Gastroesophageal sphincter (tissue), 4 donors: ENCODE data around the gene CDX2. TPM values are rescaled to one million over a fixed set of nuclear protein-coding genes. Genes with fewer than 3 reads are reported as not detected.

Experiments used
- ATAC-seq: fragments of 150-250 bp; one replicate; pipeline ENCODE4 v1.9.1; 2016; ENCODE audit warnings: mild to moderate bottlenecking, moderate library complexity
- H3K27ac ChIP-seq, 4 donors: fragments of 200-600 bp; sonication (generic) in 3 of 4; 1 replicate in 3 of 4; 2 replicates in 1 of 4; pipeline ENCODE4 v1.5.1; 2016 to 2019
- H3K27me3 ChIP-seq: fragments of 200-600 bp; sonication (generic); one replicate; pipeline ENCODE4 v1.5.1; 2019
- H3K36me3 ChIP-seq, 2 donors: fragments of 200-600 bp; sonication (generic); one replicate each; pipeline ENCODE4 v1.5.1; 2019; ENCODE audit warnings: control low read depth in 1 of 2
- H3K4me1 ChIP-seq, 3 donors: fragments of 200-600 bp; sonication (generic); 1 replicate in 2 of 3; 2 replicates in 1 of 3; pipeline ENCODE4 v1.5.1; 2016 to 2019; ENCODE audit warnings: control low read depth in 2 of 3
- H3K4me3 ChIP-seq, 2 donors: fragments of 200-600 bp; sonication (generic); one replicate each; pipeline ENCODE4 v1.5.1; 2019; ENCODE audit warnings: mild to moderate bottlenecking in 1 of 2, moderate library complexity in 1 of 2
- H3K9me3 ChIP-seq, 3 donors: fragments of 200-600 bp; sonication (generic); one replicate each; pipeline ENCODE4 v1.5.1; 2017 to 2019; ENCODE audit warnings: control low read depth in 2 of 3
- EP300 ChIP-seq: sonication (generic); formaldehyde crosslinking; IDR thresholded peaks from one replicate; pipeline ENCODE4 v1.6.1; 2017; ENCODE audit warnings: antibody characterized with exemption, mild to moderate bottlenecking
- POLR2A ChIP-seq, 2 donors: fragments of 450-650 bp; IDR thresholded peaks; one replicate each; pipeline ENCODE4 v1.6.1; 2017; ENCODE audit warnings: antibody characterized with exemption in 2 of 2, mild to moderate bottlenecking in 2 of 2, moderate library complexity in 1 of 2
- POLR2AphosphoS5 ChIP-seq: sonication (generic); formaldehyde crosslinking; IDR thresholded peaks from one replicate; pipeline ENCODE4 v1.6.1; 2017; ENCODE audit warnings: antibody characterized with exemption
- WGBS, 2 donors: methylation state at CpG; one replicate each; pipeline ENCODE4 v1.1.5; 2018; ENCODE audit warnings: low coverage in 1 of 2; 5-methylcytosine and 5-hydroxymethylcytosine counted together
- total RNA-seq, 4 donors: library from RNA; depleted of rRNA; stranded (reverse); fragments of >200 nt; gene quantifications; one replicate each; pipeline ENCODE4 v1.1.0, GENCODE V29; 2016
- TF ChIP-seq, protein P1 (sequence below), 4 experiments: fragments of 200-600 bp in 2 of 4; fragments of 450-650 bp in 2 of 4; sonication (generic) in 1 of 4; IDR thresholded peaks; one replicate each; pipeline ENCODE4 v1.5.1; 2017 to 2019; ENCODE audit warnings: antibody characterized with exemption in 4 of 4, mild to moderate bottlenecking in 2 of 4, moderate library complexity in 2 of 4

The CDX2 gene
- total RNA-seq, 4 donors from 2014 or later, result not detected

DNA sequence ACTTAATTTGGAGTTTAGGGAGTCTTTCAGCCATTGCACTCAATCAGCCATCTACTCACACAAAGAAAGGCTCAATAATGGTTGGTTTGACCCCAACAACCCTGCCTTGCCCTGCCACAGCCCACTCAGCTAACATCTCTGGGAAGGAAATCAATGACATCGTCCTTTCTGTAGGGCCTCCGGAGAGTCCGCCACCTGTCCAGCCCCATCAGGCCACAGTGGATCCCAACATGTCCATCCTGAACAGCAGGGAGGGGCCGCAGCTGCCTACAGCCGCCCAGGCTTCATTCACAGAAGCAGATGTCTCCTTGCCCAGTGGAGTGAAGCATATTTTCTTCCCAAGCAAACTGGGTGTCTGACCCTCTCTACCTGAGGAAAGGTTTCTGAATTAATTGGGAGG is 4.2 kb upstream of the CDX2 start:
- Histone ChIP-seq H3K36me3 (no peaks in the 10 kb centered on the region), H3K27ac (no peak overlapping the region), H3K9me3 (no peaks in the 10 kb centered on the region), H3K4me1 (peaks cover 0 to 34% (median 2%) of the 10 kb centered on the region in 3 donors), H3K27me3 (peaks cover 100% of the 10 kb centered on the region), H3K4me3 (no peak overlapping the region)
- WGBS, 2 donors, result 20% methylated on average over 1 to 2 of the region's 5 CpGs
- TF ChIP-seq EP300 (no peak), POLR2AphosphoS5 (no peak), POLR2A (IDR thresholded peaks at IDR 0.05) (no peak)
- TF ChIP-seq, protein P1, sequence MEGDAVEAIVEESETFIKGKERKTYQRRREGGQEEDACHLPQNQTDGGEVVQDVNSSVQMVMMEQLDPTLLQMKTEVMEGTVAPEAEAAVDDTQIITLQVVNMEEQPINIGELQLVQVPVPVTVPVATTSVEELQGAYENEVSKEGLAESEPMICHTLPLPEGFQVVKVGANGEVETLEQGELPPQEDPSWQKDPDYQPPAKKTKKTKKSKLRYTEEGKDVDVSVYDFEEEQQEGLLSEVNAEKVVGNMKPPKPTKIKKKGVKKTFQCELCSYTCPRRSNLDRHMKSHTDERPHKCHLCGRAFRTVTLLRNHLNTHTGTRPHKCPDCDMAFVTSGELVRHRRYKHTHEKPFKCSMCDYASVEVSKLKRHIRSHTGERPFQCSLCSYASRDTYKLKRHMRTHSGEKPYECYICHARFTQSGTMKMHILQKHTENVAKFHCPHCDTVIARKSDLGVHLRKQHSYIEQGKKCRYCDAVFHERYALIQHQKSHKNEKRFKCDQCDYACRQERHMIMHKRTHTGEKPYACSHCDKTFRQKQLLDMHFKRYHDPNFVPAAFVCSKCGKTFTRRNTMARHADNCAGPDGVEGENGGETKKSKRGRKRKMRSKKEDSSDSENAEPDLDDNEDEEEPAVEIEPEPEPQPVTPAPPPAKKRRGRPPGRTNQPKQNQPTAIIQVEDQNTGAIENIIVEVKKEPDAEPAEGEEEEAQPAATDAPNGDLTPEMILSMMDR (IDR thresholded peaks at IDR 0.05), result no peak
- ATAC-seq, result no peak

DNA sequence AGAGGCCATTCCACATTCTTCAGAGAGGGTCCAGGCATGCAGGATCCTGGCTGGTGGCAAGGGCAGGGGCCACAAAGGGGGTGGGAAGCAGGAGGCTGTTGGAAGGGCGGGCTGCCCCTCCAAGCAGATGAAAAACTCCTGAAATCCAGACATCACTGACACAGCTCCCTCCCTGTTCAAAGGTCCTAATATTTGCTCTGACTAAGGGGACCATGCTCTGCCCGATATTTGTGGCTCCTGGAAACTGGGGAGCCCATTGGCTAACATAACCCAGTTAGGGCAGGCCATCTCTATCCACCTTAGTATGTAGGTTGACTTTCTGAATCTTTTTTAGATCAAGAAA is 3.3 kb upstream of the CDX2 start:
- no peak for ATAC-seq

DNA sequence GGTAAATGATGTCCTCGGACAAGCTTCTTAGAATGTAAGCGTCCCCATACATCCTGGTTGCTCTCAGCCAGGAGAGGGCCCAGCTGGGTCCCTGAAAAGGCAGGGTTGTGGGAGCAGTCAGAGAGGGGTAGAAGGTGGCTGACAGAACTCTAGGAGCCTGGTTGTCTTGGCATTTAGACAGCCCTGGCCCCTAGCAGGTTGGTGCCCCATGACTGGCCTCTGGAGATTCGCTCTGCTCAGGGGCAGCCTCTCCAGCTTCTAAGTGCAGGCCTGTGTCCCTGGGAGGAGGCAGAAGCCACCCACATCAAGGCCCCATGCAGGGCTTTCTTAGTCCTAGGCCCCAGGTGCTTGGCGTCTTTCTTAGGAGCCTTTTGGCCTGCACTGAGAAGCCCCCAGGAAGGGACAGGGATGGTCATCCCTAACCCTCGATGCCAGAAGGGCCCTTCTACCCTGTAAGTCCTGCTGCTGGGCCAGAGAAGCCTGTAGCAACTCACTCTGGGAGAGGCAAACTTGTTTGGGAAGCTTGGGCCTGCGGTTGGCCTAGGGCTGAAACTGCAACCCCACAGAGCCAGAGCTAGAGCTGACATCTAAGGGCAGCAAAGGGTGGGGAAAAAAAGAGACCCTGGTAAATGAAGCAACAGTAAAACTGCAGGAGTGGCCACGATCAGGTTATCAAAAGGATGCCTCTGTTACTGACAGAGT is 2.8 kb upstream of the CDX2 start:
- TF ChIP-seq POLR2A (IDR thresholded peaks at IDR 0.05) (no peak), POLR2AphosphoS5 (no peak)
- Histone ChIP-seq H3K36me3 (no peaks in the 10 kb centered on the region), H3K4me3 (no peak overlapping the region), H3K4me1 (peaks cover 0 to 38% (median 4%) of the 10 kb centered on the region in 3 donors), H3K27ac (no peak overlapping the region), H3K27me3 (peaks cover 100% of the 10 kb centered on the region), H3K9me3 (no peaks in the 10 kb centered on the region)
- ATAC-seq, result no peak
- 58% methylated on average over 2 of the region's 7 CpGs; no CpG with 5 or more reads in 1 of the 2 donors for WGBS, 2 donors

More for the DNA sequence above, 3.3 kb upstream of the CDX2 start:
- H3K4me1 ChIP-seq, result peaks cover 0 to 34% (median 4%) of the 10 kb centered on the region in 3 donors
- 55 to 80% methylated on average over 1 to 2 of the region's 2 CpGs for WGBS, 2 donors
- H3K9me3 ChIP-seq, result no peaks in the 10 kb centered on the region
- H3K27me3 ChIP-seq, result peaks cover 100% of the 10 kb centered on the region
- H3K27ac ChIP-seq, result no peak overlapping the region
- TF ChIP-seq EP300 (no peak), POLR2AphosphoS5 (no peak)
- TF ChIP-seq, protein P1 (IDR thresholded peaks at IDR 0.05), result no peak
- no peak overlapping the region for H3K4me3 ChIP-seq
- H3K36me3 ChIP-seq, result no peaks in the 10 kb centered on the region

DNA sequence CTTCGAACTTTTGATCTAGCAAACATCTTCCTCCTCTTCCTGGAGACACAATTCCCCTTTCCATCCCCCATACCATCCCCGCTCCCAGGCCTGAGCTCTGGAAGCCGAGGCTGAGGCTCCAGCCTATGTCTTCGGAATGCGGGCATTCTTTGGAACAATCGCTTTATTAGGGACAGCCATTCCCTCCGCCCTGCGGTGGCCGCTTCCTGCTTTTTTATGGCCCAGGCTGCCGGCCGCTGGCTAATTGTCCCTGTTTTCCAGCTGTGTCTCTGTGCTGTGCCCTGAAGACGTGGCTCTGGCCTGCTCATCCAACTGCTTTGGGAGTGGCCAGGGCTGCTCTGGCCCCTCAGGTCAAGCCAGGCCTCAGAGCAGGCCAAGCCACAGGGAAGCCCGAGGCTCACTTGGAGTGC is 2.1 kb upstream of the CDX2 start:
- no peak for ATAC-seq
- Histone ChIP-seq H3K36me3 (no peaks in the 10 kb centered on the region), H3K4me1 (peaks cover 0 to 45% (median 10%) of the 10 kb centered on the region in 3 donors), H3K27me3 (peaks cover 100% of the 10 kb centered on the region), H3K9me3 (no peaks in the 10 kb centered on the region), H3K4me3 (no peak overlapping the region), H3K27ac (no peak overlapping the region)
- TF ChIP-seq POLR2AphosphoS5, result no peak
- TF ChIP-seq, protein P1 (IDR thresholded peaks at IDR 0.05), result no peak
- TF ChIP-seq POLR2A (IDR thresholded peaks at IDR 0.05), result no peak
- no peak for TF ChIP-seq EP300
- WGBS, 2 donors, result 20 to 39% methylated on average over 2 to 11 of the region's 13 CpGs

DNA sequence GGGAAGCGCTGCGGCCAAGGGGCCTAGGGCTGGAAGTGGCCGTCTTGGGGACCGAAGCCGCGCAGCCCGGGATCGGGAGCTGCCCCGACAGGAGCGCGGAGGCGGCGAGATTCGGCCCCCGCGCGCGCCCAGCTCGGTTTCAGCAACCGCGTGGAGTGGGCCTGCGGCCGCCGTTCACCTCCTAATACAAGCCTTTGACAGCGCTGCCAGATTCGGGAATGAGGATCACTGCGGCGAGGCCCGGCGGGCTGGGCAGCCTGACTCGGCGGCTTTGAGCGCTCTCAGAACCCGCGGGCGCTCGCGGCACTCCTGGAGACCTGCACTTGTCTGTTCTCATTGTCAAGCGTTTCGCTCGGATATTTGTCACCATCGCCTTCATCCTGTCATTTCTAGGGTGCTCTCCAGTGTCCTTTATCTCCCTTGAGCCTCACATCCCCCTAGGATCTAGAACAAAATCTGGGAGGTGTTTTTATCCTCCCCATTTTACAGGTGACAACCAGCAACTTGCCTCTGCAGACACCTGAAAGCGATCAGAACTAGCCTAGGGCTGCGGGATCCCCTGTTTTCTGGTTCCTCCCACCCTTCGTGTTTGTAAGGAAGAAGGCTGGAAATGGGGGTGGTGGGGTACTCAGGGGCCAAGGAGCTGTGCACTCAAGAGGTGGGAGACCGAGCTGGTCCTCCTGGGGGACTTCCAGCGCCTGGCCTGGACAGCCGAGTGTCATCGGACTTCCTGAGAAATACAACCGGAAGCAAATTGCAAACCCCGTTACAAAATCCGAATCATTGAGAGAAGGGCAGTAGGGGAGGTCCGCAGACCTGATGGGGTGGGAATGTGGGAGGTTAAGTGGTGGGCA is 1.5 kb upstream of the CDX2 start:
- Histone ChIP-seq H3K9me3 (no peaks in the 10 kb centered on the region), H3K4me3 (no peak overlapping the region), H3K27me3 (peaks cover 100% of the 10 kb centered on the region), H3K27ac (no peak overlapping the region), H3K36me3 (no peaks in the 10 kb centered on the region), H3K4me1 (peaks cover 0 to 47% (median 10%) of the 10 kb centered on the region in 3 donors)
- ATAC-seq, result no peak
- WGBS, 2 donors, result 10 to 11% methylated on average over 7 to 14 of the region's 53 CpGs
- TF ChIP-seq, protein P1 (IDR thresholded peaks at IDR 0.05), result no peak
- no peak for TF ChIP-seq POLR2A (IDR thresholded peaks at IDR 0.05)
- TF ChIP-seq EP300, result no peak
- TF ChIP-seq POLR2AphosphoS5, result no peak
